Esophagus muscularis mucosa (tissue), 4 donors: Measurements from ENCODE around the gene TTC34. TPM values are rescaled to one million over a fixed set of nuclear protein-coding genes. Genes with fewer than 3 reads are reported as not detected.

ENCODE experiments used
- DNase-seq: peaks from one replicate; pipeline ENCODE4 v3.0.0-alpha.2; 2017; ENCODE audit errors: extremely low spot score
- H3K27ac ChIP-seq, 4 donors: fragments of 200-600 bp; sonication (generic); replicated peaks in 1 of 4; 1 replicate in 3 of 4; 2 replicates in 1 of 4; pipeline ENCODE4 v1.5.1; 2016 to 2019; ENCODE audit warnings: mild to moderate bottlenecking in 1 of 4
- H3K27me3 ChIP-seq, 4 donors: fragments of 200-600 bp; sonication (generic); one replicate each; pipeline versions ENCODE4 v1.5.1 to v1.6.0; 2016 to 2019
- H3K36me3 ChIP-seq, 4 donors: fragments of 200-600 bp; sonication (generic); one replicate each; pipeline ENCODE4 v1.5.1; 2016 to 2019
- H3K4me1 ChIP-seq, 4 donors: fragments of 200-600 bp; sonication (generic); one replicate each; pipeline ENCODE4 v1.5.1; 2016 to 2019
- H3K4me3 ChIP-seq, 4 donors: fragments of 200-600 bp; sonication (generic); 1 replicate in 2 of 4; 2 replicates in 2 of 4; pipeline ENCODE4 v1.5.1; 2016 to 2019; ENCODE audit warnings: mild to moderate bottlenecking in 4 of 4, moderate library complexity in 1 of 4
- H3K9me3 ChIP-seq, 4 donors: fragments of 200-600 bp; sonication (generic); 1 replicate in 3 of 4; 2 replicates in 1 of 4; pipeline ENCODE4 v1.5.1; 2016 to 2019
- EP300 ChIP-seq: sonication (generic); formaldehyde crosslinking; IDR thresholded peaks from one replicate; pipeline ENCODE4 v1.6.1; 2017; ENCODE audit warnings: antibody characterized with exemption
- POLR2A ChIP-seq: fragments of 450-650 bp; IDR thresholded peaks from one replicate; pipeline ENCODE4 v1.6.1; 2017; ENCODE audit warnings: antibody characterized with exemption, moderate library complexity, mild to moderate bottlenecking, low read depth
- POLR2AphosphoS5 ChIP-seq, 2 donors: sonication (generic); formaldehyde crosslinking; IDR thresholded peaks; one replicate each; pipeline ENCODE4 v1.6.1; 2017; ENCODE audit warnings: antibody characterized with exemption in 2 of 2
- WGBS: methylation state at CpG from one replicate; pipeline ENCODE4 v1.1.5; 2018; 5-methylcytosine and 5-hydroxymethylcytosine counted together
- intact Hi-C: fragments of 100-400 bp; cut with DNase I; formaldehyde crosslinking; loops from one replicate; pipeline ENCODE4 v1.15.1; 2023
- total RNA-seq, 4 donors: library from RNA; depleted of rRNA; stranded (reverse); fragments of >200 nt; gene quantifications; one replicate each; pipeline versions ENCODE4 v1.1.0 to v1.2.1, GENCODE V29; 2016
- TF ChIP-seq, protein P1 (sequence below), 3 experiments: fragments of 200-600 bp in 2 of 3; fragments of 450-650 bp in 1 of 3; sonication (generic) in 2 of 3; IDR thresholded peaks; one replicate each; pipeline ENCODE4 v1.5.1; 2017 to 2019; ENCODE audit warnings: antibody characterized with exemption in 3 of 3, mild to moderate bottlenecking in 2 of 3, moderate library complexity in 1 of 3

The TTC34 gene
- total RNA-seq, 4 donors from 2014 or later: under 0.01 to 0.46 (median 0.10) TPM

DNA sequence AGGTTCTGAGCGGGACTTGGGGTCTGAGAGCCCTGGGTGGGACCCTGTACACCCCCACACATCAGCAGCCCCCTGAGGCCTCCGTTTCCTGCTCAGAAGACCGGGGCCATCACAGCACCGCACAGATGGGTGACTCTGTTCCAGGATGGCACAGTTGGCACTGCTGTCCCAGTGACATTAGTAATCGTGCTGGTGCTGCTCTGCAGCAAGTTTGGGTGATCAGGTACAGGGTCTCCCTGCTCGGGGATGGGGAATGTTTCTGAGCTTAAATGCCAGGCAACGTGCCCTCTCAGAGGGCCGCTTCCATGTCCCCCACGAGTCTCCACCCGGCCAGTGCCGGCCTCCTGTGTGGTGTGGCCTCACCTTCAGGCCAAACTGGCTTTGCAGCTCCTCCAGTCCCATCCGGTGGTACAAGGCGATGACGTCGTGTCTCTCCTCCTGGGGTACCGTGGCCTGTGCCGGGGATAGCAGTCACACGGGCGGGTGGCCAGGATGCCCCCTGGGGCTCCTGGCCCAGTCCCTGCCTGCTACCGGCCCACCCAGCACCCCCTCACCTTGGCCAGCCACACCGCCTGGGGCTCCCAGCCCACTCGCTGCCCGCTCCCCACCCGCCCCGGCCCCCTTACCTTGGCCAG lies 197.9 kb downstream of the TTC34 start:
- intact Hi-C loops: no loop called here
- Histone ChIP-seq H3K27me3 (peaks cover 0 to 57% (median 0%) of the 10 kb centered on the region in 4 donors), H3K36me3 (no peaks in the 10 kb centered on the region), H3K27ac (no peak overlapping the region), H3K4me3 (no peak overlapping the region), H3K4me1 (peaks cover 7 to 12% (median 9%) of the 10 kb centered on the region in 4 donors), H3K9me3 (peaks cover 0 to 24% (median 3%) of the 10 kb centered on the region in 4 donors)
- no peak for DNase-seq
- no peak for TF ChIP-seq POLR2A
- TF ChIP-seq, protein P1, sequence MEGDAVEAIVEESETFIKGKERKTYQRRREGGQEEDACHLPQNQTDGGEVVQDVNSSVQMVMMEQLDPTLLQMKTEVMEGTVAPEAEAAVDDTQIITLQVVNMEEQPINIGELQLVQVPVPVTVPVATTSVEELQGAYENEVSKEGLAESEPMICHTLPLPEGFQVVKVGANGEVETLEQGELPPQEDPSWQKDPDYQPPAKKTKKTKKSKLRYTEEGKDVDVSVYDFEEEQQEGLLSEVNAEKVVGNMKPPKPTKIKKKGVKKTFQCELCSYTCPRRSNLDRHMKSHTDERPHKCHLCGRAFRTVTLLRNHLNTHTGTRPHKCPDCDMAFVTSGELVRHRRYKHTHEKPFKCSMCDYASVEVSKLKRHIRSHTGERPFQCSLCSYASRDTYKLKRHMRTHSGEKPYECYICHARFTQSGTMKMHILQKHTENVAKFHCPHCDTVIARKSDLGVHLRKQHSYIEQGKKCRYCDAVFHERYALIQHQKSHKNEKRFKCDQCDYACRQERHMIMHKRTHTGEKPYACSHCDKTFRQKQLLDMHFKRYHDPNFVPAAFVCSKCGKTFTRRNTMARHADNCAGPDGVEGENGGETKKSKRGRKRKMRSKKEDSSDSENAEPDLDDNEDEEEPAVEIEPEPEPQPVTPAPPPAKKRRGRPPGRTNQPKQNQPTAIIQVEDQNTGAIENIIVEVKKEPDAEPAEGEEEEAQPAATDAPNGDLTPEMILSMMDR (IDR thresholded peaks at IDR 0.05): no peak
- TF ChIP-seq POLR2AphosphoS5 (IDR thresholded peaks at IDR 0.05): no peak
- no peak for TF ChIP-seq EP300
- 85% methylated on average over 11 of the region's 25 CpGs for WGBS

DNA sequence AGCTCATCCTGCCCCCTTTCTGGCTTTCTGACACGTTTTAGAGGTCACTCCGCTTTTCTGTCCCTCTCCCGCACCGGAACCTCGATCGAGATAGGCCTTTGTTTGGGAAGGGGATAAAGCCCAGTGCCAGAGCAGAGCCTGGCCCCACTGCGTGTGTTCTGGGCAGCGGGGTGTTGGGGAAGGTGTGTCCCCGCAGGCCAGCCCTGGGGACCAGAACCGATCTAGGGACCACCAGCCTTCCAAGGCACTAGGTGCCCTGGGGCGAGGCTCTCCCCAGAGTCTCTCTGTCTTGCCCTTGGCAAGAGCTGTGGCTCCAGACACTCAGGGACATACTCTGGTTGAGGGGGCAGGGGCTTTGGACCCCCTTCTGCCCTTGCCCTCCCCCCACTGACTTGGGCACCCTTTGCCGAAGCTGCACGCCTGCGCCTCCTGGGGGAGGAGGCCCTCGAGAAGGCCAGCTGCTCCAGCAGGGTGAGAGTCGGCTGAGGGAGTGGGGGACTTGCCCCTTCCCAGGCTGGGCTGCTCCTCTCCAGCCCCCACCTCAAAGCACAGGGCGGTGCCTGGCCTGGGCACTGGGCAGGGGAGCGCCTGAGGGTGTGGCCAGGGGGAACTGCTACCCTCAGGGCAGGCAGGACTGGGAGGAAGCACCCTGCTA lies 198.5 kb downstream of the TTC34 start:
- Histone ChIP-seq H3K4me3 (no peak overlapping the region), H3K27ac (no peak overlapping the region), H3K36me3 (no peaks in the 10 kb centered on the region), H3K9me3 (peaks cover 0 to 31% (median 6%) of the 10 kb centered on the region in 4 donors), H3K4me1 (peaks cover 6 to 11% (median 9%) of the 10 kb centered on the region in 4 donors), H3K27me3 (peaks cover 0 to 57% (median 0%) of the 10 kb centered on the region in 4 donors)
- no peak for DNase-seq
- TF ChIP-seq POLR2AphosphoS5 (IDR thresholded peaks at IDR 0.05) (no peak), POLR2A (no peak), EP300 (no peak)
- TF ChIP-seq, protein P1 (IDR thresholded peaks at IDR 0.05): no peak
- WGBS: 81% methylated on average over 16 of the region's 18 CpGs
- intact Hi-C loops: no loop called here

DNA sequence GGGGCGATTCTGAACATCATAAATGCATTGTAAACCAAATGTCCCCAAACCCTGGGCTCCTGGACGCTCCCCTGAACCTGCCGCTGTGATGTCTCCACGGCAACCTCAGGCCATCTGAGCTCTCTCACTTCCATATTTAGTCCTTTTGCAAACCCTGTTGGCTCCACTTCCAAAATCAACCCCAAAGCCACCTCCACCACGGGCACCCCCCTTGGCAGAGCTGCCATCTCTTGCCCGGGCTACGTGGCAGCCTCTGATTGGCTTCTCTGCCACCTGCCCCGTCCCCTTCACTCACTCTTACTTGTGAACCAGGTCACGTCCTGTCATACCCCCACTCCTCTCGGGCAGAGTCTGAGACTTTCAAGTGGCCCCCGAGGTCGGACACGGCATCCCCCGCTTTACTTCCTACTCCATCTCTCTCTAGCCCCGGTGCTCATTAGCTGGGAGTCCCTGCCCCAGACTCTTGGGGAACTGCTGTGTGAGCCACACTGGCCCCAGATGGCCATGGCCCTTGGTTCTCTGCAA lies 199.1 kb downstream of the TTC34 start:
- no peak overlapping the region for H3K27ac ChIP-seq
- peaks cover under 1 to 7% (median 4%) of the 10 kb centered on the region in 4 donors for H3K4me1 ChIP-seq
- DNase-seq: no peak
- peaks cover 0 to 32% (median 7%) of the 10 kb centered on the region in 4 donors for H3K9me3 ChIP-seq
- no peaks in the 10 kb centered on the region for H3K36me3 ChIP-seq
- no peak overlapping the region for H3K4me3 ChIP-seq
- TF ChIP-seq POLR2A: no peak
- peaks cover 0 to 57% (median 0%) of the 10 kb centered on the region in 4 donors for H3K27me3 ChIP-seq
- WGBS: 81% methylated on average over 14 of the region's 15 CpGs
- intact Hi-C loops: no loop called here

DNA sequence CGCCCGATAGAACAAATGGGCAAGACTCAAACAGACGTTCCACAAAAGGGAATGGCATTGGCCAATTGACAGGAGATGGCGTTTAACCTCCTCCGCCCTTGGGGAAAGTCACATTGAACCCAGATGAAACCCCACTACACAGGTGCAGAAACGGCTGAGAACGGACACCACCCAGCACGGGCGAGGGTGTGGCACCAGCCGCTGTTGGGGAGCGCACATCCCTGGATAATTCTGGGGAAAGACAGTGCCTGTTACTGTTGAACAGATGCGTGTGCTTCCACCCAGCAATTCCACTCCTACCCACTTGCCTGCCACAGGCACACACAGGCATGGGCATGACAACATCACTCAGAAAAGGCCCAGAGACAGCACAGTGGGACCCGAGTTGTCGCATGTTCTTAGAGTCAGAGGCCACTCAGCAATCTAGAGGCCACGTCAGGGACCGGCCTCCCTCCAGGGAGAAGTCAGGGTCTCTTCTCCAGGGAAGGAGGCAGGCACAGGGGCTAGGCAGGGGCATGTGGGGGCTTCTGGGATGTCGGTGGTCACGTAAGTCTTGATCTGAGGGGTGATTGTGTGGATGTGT lies 199.7 kb downstream of the TTC34 start:
- 86% methylated on average over 12 of the region's 18 CpGs for WGBS
- no peak for DNase-seq
- Histone ChIP-seq H3K4me1 (peaks cover 0 to 1% (median 0%) of the 10 kb centered on the region in 4 donors), H3K9me3 (peaks cover 0 to 32% (median 7%) of the 10 kb centered on the region in 4 donors), H3K27ac (no peak overlapping the region), H3K36me3 (no peaks in the 10 kb centered on the region), H3K27me3 (peaks cover 0 to 57% (median 0%) of the 10 kb centered on the region in 4 donors), H3K4me3 (no peak overlapping the region)
- intact Hi-C loops: no loop called here
- TF ChIP-seq EP300 (no peak), POLR2A (no peak), POLR2AphosphoS5 (IDR thresholded peaks at IDR 0.05) (no peak)
- TF ChIP-seq, protein P1 (IDR thresholded peaks at IDR 0.05): no peak
